Peyer's patch (tissue), 4 donors: ENCODE data around the gene ZNF329. TPM values are rescaled to one million over a fixed set of nuclear protein-coding genes. Genes with fewer than 3 reads are reported as not detected.

ENCODE experiments used
- DNase-seq, 3 donors: peaks; one replicate each; pipeline ENCODE4 v3.0.0-alpha.2; 2017 to 2019
- H3K27ac ChIP-seq, 4 donors: fragments of 200-600 bp; sonication (generic); one replicate each; pipeline ENCODE4 v1.5.1; 2016 to 2019
- H3K27me3 ChIP-seq, 2 donors: fragments of 200-600 bp; sonication (generic); one replicate each; pipeline ENCODE4 v1.5.1; 2019
- H3K36me3 ChIP-seq, 3 donors: fragments of 200-600 bp; sonication (generic); one replicate each; pipeline ENCODE4 v1.5.1; 2016 to 2019
- H3K4me1 ChIP-seq, 4 donors: fragments of 200-600 bp; sonication (generic); one replicate each; pipeline ENCODE4 v1.5.1; 2016 to 2019
- H3K4me3 ChIP-seq, 4 donors: fragments of 200-600 bp; sonication (generic); 1 replicate in 3 of 4; 2 replicates in 1 of 4; pipeline ENCODE4 v1.5.1; 2016 to 2019; ENCODE audit warnings: mild to moderate bottlenecking in 1 of 4
- H3K9me3 ChIP-seq, 4 donors: fragments of 200-600 bp; sonication (generic); one replicate each; pipeline ENCODE4 v1.5.1; 2016 to 2019; ENCODE audit warnings: mild to moderate bottlenecking in 1 of 4
- CTCF ChIP-seq, 6 experiments: fragments of 450-650 bp in 4 of 6; fragments of 200-600 bp in 2 of 6; sonication (generic) in 1 of 6; IDR thresholded peaks; one replicate each; pipeline ENCODE4 v1.5.1; 2017 to 2019; ENCODE audit warnings: antibody characterized with exemption in 6 of 6, mild to moderate bottlenecking in 3 of 6, moderate library complexity in 1 of 6
- POLR2A ChIP-seq, 2 donors: fragments of 450-650 bp; IDR thresholded peaks; one replicate each; pipeline ENCODE4 v1.5.1; 2017; ENCODE audit warnings: antibody characterized with exemption in 2 of 2, mild to moderate bottlenecking in 2 of 2, moderate library complexity in 2 of 2
- total RNA-seq, 4 donors: library from RNA; depleted of rRNA; stranded (reverse); fragments of >200 nt; gene quantifications; one replicate each; pipeline ENCODE4 v1.1.0, GENCODE V29; 2016

Gene ZNF329
- total RNA-seq, 4 donors from 2014 or later: 3.4 to 11.6 (median 5.7) TPM

- no peaks in the 10 kb centered on the region for H3K27me3 ChIP-seq
- no peak overlapping the region for H3K27ac ChIP-seq
- no peak for DNase-seq
- H3K36me3 ChIP-seq: no peaks in the 10 kb centered on the region
- H3K4me3 ChIP-seq: no peak overlapping the region
- H3K4me1 ChIP-seq: no peaks in the 10 kb centered on the region
- no peak for TF ChIP-seq POLR2A (IDR thresholded peaks at IDR 0.05)
- no peak for TF ChIP-seq CTCF (IDR thresholded peaks at IDR 0.05)
- peaks cover 0 to 91% (median 32%) of the 10 kb centered on the region in 4 donors for H3K9me3 ChIP-seq
These were observed 42.1 kb downstream of the ZNF329 start for GRCh38 chr19:58108546-58108817.

GRCh38 chr19:58107778-58108545 lies 42.6 kb downstream of the ZNF329 start:
- no peak overlapping the region for H3K27ac ChIP-seq
- H3K9me3 ChIP-seq: peaks cover 0 to 91% (median 33%) of the 10 kb centered on the region in 4 donors
- no peak for DNase-seq
- no peak overlapping the region for H3K4me3 ChIP-seq
- no peaks in the 10 kb centered on the region for H3K36me3 ChIP-seq
- H3K4me1 ChIP-seq: no peaks in the 10 kb centered on the region
- TF ChIP-seq POLR2A (IDR thresholded peaks at IDR 0.05): no peak
- no peak for TF ChIP-seq CTCF (IDR thresholded peaks at IDR 0.05)
- H3K27me3 ChIP-seq: no peaks in the 10 kb centered on the region

- Histone ChIP-seq H3K27ac (peak overlapping the region; percentile 85 to 95 (median 88)), H3K9me3 (peaks cover 0 to 40% (median 3%) of the 10 kb centered on the region in 4 donors), H3K36me3 (no peaks in the 10 kb centered on the region), H3K27me3 (no peaks in the 10 kb centered on the region), H3K4me1 (peaks cover 0 to 3% (median 0%) of the 10 kb centered on the region in 4 donors), H3K4me3 (peak overlapping the region; percentile 82 to 99 (median 91))
- no peak for TF ChIP-seq POLR2A (IDR thresholded peaks at IDR 0.05)
- TF ChIP-seq CTCF (IDR thresholded peaks at IDR 0.05): no peak
- no peak for DNase-seq
These were observed 51.9 kb downstream of the ZNF329 start for GRCh38 chr19:58098682-58098998.

DNA sequence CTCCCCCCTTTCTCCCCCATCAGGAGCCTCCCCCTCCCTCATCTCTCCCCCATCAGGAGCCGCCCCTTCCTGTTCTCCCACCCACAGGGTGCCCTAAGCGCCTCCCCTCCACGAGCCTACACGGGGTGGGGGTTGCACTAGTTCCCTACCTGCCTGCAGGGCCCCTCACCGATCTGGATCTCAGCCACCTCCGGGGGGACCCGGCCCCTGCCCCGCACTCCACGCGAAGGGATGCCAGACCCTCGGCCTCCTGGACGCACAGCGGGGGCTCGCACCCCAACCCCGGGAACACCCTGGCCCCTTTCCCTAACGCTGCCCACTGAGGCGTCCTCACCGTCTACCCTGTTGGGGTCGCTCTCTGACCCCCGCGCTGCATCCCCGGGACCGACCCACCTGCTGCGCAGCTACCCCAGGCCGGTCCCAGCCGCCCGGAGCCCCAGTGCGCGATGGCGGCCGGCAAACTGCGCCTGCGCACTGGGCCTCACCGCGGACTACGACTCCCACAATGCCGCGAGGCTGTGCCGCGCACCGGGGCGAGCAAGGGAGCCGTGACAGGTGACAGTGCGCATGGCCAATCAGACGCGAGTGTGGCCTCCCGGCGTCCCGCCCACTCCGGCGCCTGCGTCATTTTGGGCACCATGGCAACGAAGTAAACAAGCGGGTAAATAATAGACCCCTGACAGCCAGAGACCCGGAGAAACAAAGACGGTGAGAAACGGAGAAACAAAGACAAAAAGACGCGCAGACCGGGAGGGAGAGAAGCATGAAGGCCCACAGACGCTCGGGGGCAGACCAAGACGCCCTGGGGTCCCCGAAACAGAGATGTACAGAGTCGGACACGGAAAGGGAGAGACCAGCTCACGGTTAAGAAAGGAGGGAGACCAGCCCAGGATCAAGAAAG lies 52.6 kb downstream of the ZNF329 start, which contains the start of gene ZSCAN18:
ZSCAN18 (minus strand) TSS at position 451 of the 901 bp plus-strand sequence. CDS start 7,964 bp downstream, outside the sequence.
- peaks cover 0 to 3% (median 0%) of the 10 kb centered on the region in 4 donors for H3K4me1 ChIP-seq
- H3K9me3 ChIP-seq: peaks cover 0 to 41% (median 2%) of the 10 kb centered on the region in 4 donors
- H3K27ac ChIP-seq: peak within 1 kb of the TSS; percentile 85 to 95 (median 88)
- TF ChIP-seq POLR2A (IDR thresholded peaks at IDR 0.05) (peak; percentile 23 to 49), CTCF (IDR thresholded peaks at IDR 0.05) (no peak)
- DNase-seq: peak; percentile 93 to 98 (median 95)
- H3K4me3 ChIP-seq: peak within 1 kb of the TSS; percentile 82 to 99 (median 91)
- no peaks in the 10 kb centered on the region for H3K36me3 ChIP-seq
- H3K27me3 ChIP-seq: no peaks in the 10 kb centered on the region

- Histone ChIP-seq H3K4me3 (peak overlapping the region; percentile 82 to 99 (median 91)), H3K27ac (peak overlapping the region in 3 of 4 donors; percentile 85 to 95 (median 87)), H3K36me3 (no peaks in the 10 kb centered on the region)
These were observed 53.2 kb downstream of the ZNF329 start for GRCh38 chr19:58097349-58097748.

More at GRCh38 chr19:58097349-58097748, 53.2 kb downstream of the ZNF329 start:
- TF ChIP-seq CTCF (IDR thresholded peaks at IDR 0.05) (no peak), POLR2A (IDR thresholded peaks at IDR 0.05) (no peak)
- DNase-seq: no peak
- H3K9me3 ChIP-seq: peaks cover 0 to 38% (median 2%) of the 10 kb centered on the region in 4 donors
- peaks cover 0 to 3% (median 0%) of the 10 kb centered on the region in 4 donors for H3K4me1 ChIP-seq
- H3K27me3 ChIP-seq: no peaks in the 10 kb centered on the region
